ENCODE measurements around the gene TTF2.

Gene TTF2

GRCh38 chr1:117138106-117138505 lies 78.0 kb downstream of the TTF2 start:
- CTCF ChIA-PET: interaction anchor here (1.5 to 7.7 kb wide), 4 partner anchors 9 to 69 kb away, joined by 3 to 62 read pairs (median 28); no protein-coding TSS in a partner anchor
- no peak for DNase-seq (ENCODE audit: low read depth, low spot score)

GRCh38 chr1:117138561-117138960 lies 78.4 kb downstream of the TTF2 start:
- POLR2A ChIA-PET: interaction anchor here (0.6 kb wide), 1 partner anchor 8 kb away, joined by 3 read pairs; no protein-coding TSS in a partner anchor
- TF ChIP-seq, protein P1, sequence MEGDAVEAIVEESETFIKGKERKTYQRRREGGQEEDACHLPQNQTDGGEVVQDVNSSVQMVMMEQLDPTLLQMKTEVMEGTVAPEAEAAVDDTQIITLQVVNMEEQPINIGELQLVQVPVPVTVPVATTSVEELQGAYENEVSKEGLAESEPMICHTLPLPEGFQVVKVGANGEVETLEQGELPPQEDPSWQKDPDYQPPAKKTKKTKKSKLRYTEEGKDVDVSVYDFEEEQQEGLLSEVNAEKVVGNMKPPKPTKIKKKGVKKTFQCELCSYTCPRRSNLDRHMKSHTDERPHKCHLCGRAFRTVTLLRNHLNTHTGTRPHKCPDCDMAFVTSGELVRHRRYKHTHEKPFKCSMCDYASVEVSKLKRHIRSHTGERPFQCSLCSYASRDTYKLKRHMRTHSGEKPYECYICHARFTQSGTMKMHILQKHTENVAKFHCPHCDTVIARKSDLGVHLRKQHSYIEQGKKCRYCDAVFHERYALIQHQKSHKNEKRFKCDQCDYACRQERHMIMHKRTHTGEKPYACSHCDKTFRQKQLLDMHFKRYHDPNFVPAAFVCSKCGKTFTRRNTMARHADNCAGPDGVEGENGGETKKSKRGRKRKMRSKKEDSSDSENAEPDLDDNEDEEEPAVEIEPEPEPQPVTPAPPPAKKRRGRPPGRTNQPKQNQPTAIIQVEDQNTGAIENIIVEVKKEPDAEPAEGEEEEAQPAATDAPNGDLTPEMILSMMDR (IDR thresholded peaks at IDR 0.05; ENCODE audit: insufficient read depth, low read length, missing control alignments): no peak
- no peak for DNase-seq (ENCODE audit: low read depth, low spot score)
- CTCF ChIA-PET: interaction anchor here (2.8 to 7.7 kb wide), 3 partner anchors 10 to 70 kb away, joined by 27 to 62 read pairs (median 28); no protein-coding TSS in a partner anchor
- H3K4me3 ChIP-seq (ENCODE audit: low read depth, low read length): no peak overlapping the region

More at GRCh38 chr1:117138106-117138505, 78.0 kb downstream of the TTF2 start:
- TF ChIP-seq, protein P1 (IDR thresholded peaks at IDR 0.05; ENCODE audit: insufficient read depth, low read length, missing control alignments): no peak
- POLR2A ChIA-PET: interaction anchor here (0.6 kb wide), 1 partner anchor 9 kb away, joined by 3 read pairs; no protein-coding TSS in a partner anchor
- no peak overlapping the region for H3K4me3 ChIP-seq (ENCODE audit: low read depth, low read length)

GRCh38 chr1:117142200-117142599 lies 82.1 kb downstream of the TTF2 start:
- TF ChIP-seq, protein P1 (IDR thresholded peaks at IDR 0.05; ENCODE audit: insufficient read depth, low read length, missing control alignments): no peak
- no peak overlapping the region for H3K4me3 ChIP-seq (ENCODE audit: low read depth, low read length)
- no peak for DNase-seq (ENCODE audit: low read depth, low spot score)
- POLR2A ChIA-PET: interaction anchor here (1.5 kb wide), 1 partner anchor 65 kb away, joined by 4 read pairs; no protein-coding TSS in a partner anchor
- CTCF ChIA-PET: interaction anchor here (0.7 to 4.9 kb wide), 8 partner anchors 10 to 75 kb away, joined by 3 to 39 read pairs (median 5); no protein-coding TSS in a partner anchor

GRCh38 chr1:117143172-117143571 lies 83.0 kb downstream of the TTF2 start:
- H3K4me3 ChIP-seq (ENCODE audit: low read depth, low read length): no peak overlapping the region
- POLR2A ChIA-PET: interaction anchor here (1.5 kb wide), 2 partner anchors 22 to 66 kb away, joined by 3 to 4 read pairs; partner anchors contain the start of gene TRIM45
- DNase-seq (ENCODE audit: low read depth, low spot score): no peak
- TF ChIP-seq, protein P1 (IDR thresholded peaks at IDR 0.05; ENCODE audit: insufficient read depth, low read length, missing control alignments): no peak
- CTCF ChIA-PET: interaction anchor here (0.6 to 4.9 kb wide), 5 partner anchors 14 to 191 kb away, joined by 3 to 39 read pairs (median 4); no protein-coding TSS in a partner anchor

DNA sequence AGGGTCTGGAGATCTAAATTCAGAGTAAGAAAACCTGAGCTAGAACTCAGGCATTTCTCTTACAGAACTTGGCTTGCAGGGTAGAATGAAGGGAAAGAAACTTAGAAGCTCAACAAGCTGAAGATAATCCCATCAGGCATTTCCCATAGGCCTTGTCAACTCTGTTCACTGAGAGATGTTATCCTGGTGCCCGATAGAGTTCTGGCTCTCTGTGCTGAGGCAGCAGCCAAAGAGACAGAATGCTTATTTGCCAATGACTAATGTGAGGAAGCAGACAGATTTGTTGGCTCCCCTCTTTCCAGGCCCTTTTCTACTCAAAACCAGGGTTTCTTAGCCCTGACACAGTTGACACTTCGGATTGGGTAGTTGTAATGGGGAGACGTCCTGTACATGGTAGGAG lies 83.7 kb downstream of the TTF2 start:
- ChIA-PET POLR2A (interaction anchor here (1.5 kb wide), 1 partner anchor 22 kb away, joined by 3 read pairs; the partner anchor contains the start of gene TRIM45), CTCF (interaction anchor here (1.2 to 4.9 kb wide), 2 partner anchors 15 to 21 kb away, joined by 3 to 39 read pairs; no protein-coding TSS in a partner anchor)
- no peak for DNase-seq (ENCODE audit: low read depth, low spot score)
- no peak overlapping the region for H3K4me3 ChIP-seq (ENCODE audit: low read depth, low read length)
- TF ChIP-seq, protein P1 (IDR thresholded peaks at IDR 0.05; ENCODE audit: insufficient read depth, low read length, missing control alignments): no peak

DNA sequence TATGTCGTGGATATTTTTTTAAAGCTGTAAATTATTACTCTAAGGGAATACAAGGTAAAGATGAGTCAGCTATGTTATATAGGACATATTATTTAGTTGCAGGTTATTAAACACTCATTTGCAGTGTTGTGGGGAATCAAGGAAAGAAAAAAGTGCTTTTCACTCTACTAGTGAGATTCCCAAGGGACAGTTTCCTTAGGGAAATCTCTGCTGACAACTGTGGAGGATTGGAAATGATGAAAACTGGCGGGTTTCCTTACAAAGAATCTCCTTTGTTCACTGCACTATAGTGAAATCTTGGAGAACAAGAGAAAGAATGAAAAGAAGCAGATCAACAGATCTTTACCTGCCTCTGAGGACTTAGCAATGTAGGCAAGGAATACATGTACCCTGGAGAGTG lies 85.9 kb downstream of the TTF2 start:
- H3K4me3 ChIP-seq (ENCODE audit: low read depth, low read length): no peak overlapping the region
- ChIA-PET CTCF (interaction anchor here (0.7 to 6.3 kb wide), 3 partner anchors 18 to 138 kb away, joined by 3 to 37 read pairs (median 10); no protein-coding TSS in a partner anchor), POLR2A (no interaction called here)
- TF ChIP-seq, protein P1 (IDR thresholded peaks at IDR 0.05; ENCODE audit: insufficient read depth, low read length, missing control alignments): no peak
- no peak for DNase-seq (ENCODE audit: low read depth, low spot score)
